ENCODE measurements around the gene ENG.

ENG gene

GRCh38 chr9:127794001-127794791 lies 60.3 kb downstream of the ENG start:
- no peak overlapping the region for H2AFZ ChIP-seq (ENCODE audit: low read depth, low read length)
- H3K9ac ChIP-seq (ENCODE audit: low read depth, low read length), result no peak overlapping the region
- H3K27ac ChIP-seq (ENCODE audit: low read length), result peak overlapping the region; percentile 56
- H3K4me3 ChIP-seq (ENCODE audit: low read depth in 1 of 2, low read length in 2 of 2), result no peak overlapping the region
- peaks cover 41% of the 10 kb centered on the region for H3K36me3 ChIP-seq (ENCODE audit: insufficient read depth, low read length)
- H3K9me3 ChIP-seq (ENCODE audit: insufficient read depth, low read length, severe bottlenecking), result no peaks in the 10 kb centered on the region
- peaks cover 57% of the 10 kb centered on the region for H3K4me1 ChIP-seq (ENCODE audit: insufficient read depth, low read length)
- no peaks in the 10 kb centered on the region for H3K27me3 ChIP-seq (ENCODE audit: insufficient read depth, low read length, poor library complexity)
- H3K4me2 ChIP-seq (ENCODE audit: insufficient read depth, low read length), result no peak overlapping the region
- H3K79me2 ChIP-seq (ENCODE audit: insufficient read depth, low read length), result peaks cover 16% of the 10 kb centered on the region
- DNase-seq (no peak), ATAC-seq (ENCODE audit: insufficient read depth, low read depth) (no peak)
- H4K20me1 ChIP-seq (ENCODE audit: insufficient read depth, low read length), result peaks cover 21% of the 10 kb centered on the region
- TF ChIP-seq EZH2 (IDR thresholded peaks at IDR 0.05; ENCODE audit: borderline replicate concordance, low read depth, low read length, severe bottlenecking), result no peak

GRCh38 chr9:127793093-127793708 lies 61.3 kb downstream of the ENG start:
- no peak for TF ChIP-seq EZH2 (IDR thresholded peaks at IDR 0.05; ENCODE audit: borderline replicate concordance, low read depth, low read length, severe bottlenecking)
- TF ChIP-seq CTCF (IDR thresholded peaks at IDR 0.05; ENCODE audit: borderline replicate concordance, extremely low read depth, low read length, poor library complexity, severe bottlenecking), result no peak
- ATAC-seq (ENCODE audit: insufficient read depth, low read depth), result no peak
- Histone ChIP-seq H3K9ac (ENCODE audit: low read depth, low read length) (no peak overlapping the region), H3K4me1 (ENCODE audit: insufficient read depth, low read length) (peaks cover 65% of the 10 kb centered on the region), H3K27me3 (ENCODE audit: insufficient read depth, low read length, poor library complexity) (no peaks in the 10 kb centered on the region), H3K4me3 (ENCODE audit: low read depth in 1 of 2, low read length in 2 of 2) (no peak overlapping the region), H3K27ac (ENCODE audit: low read length) (no peak overlapping the region), H3K79me2 (ENCODE audit: insufficient read depth, low read length) (peaks cover 26% of the 10 kb centered on the region), H3K9me3 (ENCODE audit: insufficient read depth, low read length, severe bottlenecking) (no peaks in the 10 kb centered on the region), H2AFZ (ENCODE audit: low read depth, low read length) (no peak overlapping the region), H3K36me3 (ENCODE audit: insufficient read depth, low read length) (peaks cover 51% of the 10 kb centered on the region), H4K20me1 (ENCODE audit: insufficient read depth, low read length) (peaks cover 31% of the 10 kb centered on the region), H3K4me2 (ENCODE audit: insufficient read depth, low read length) (no peak overlapping the region)
- DNase-seq, result no peak

- DNase-seq (no peak), ATAC-seq (ENCODE audit: insufficient read depth, low read depth) (no peak)
- no peak overlapping the region for H3K4me2 ChIP-seq (ENCODE audit: insufficient read depth, low read length)
- H2AFZ ChIP-seq (ENCODE audit: low read depth, low read length), result no peak overlapping the region
- peaks cover 58% of the 10 kb centered on the region for H3K36me3 ChIP-seq (ENCODE audit: insufficient read depth, low read length)
- peaks cover 33% of the 10 kb centered on the region for H3K79me2 ChIP-seq (ENCODE audit: insufficient read depth, low read length)
- no peak overlapping the region for H3K27ac ChIP-seq (ENCODE audit: low read length)
- no peak overlapping the region for H3K4me3 ChIP-seq (ENCODE audit: low read depth in 1 of 2, low read length in 2 of 2)
- H3K9ac ChIP-seq (ENCODE audit: low read depth, low read length), result no peak overlapping the region
- TF ChIP-seq EZH2 (IDR thresholded peaks at IDR 0.05; ENCODE audit: borderline replicate concordance, low read depth, low read length, severe bottlenecking) (no peak), CTCF (IDR thresholded peaks at IDR 0.05; ENCODE audit: borderline replicate concordance, extremely low read depth, low read length, poor library complexity, severe bottlenecking) (no peak)
- H3K4me1 ChIP-seq (ENCODE audit: insufficient read depth, low read length), result peaks cover 68% of the 10 kb centered on the region
- H3K27me3 ChIP-seq (ENCODE audit: insufficient read depth, low read length, poor library complexity), result no peaks in the 10 kb centered on the region
- H3K9me3 ChIP-seq (ENCODE audit: insufficient read depth, low read length, severe bottlenecking), result no peaks in the 10 kb centered on the region
- peaks cover 38% of the 10 kb centered on the region for H4K20me1 ChIP-seq (ENCODE audit: insufficient read depth, low read length)
These were observed 61.9 kb downstream of the ENG start for GRCh38 chr9:127792417-127793031.

DNA sequence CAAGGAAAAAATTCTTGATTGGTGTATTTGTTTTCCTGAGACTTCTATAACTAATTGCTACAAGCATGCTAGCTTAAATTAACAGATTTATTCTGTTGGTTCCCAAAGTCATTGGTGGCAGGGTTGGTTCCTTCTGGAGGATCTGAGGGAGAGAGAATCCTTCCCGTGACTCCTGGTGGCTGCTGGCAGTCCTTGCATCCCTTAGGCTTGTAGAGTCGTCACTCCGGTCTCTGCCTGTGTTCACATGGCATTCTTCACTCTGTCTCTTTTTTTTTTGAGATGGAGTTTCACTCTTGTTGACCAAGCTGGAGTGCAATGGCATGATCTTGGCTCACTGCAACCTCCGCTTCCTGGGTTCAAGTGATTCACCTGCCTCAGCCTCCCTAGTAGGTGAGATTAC lies 63.4 kb downstream of the ENG start:
- Histone ChIP-seq H3K9me3 (ENCODE audit: insufficient read depth, low read length, severe bottlenecking) (no peaks in the 10 kb centered on the region), H2AFZ (ENCODE audit: low read depth, low read length) (no peak overlapping the region), H3K79me2 (ENCODE audit: insufficient read depth, low read length) (peaks cover 47% of the 10 kb centered on the region), H3K36me3 (ENCODE audit: insufficient read depth, low read length) (peaks cover 71% of the 10 kb centered on the region), H3K9ac (ENCODE audit: low read depth, low read length) (no peak overlapping the region), H3K27me3 (ENCODE audit: insufficient read depth, low read length, poor library complexity) (no peaks in the 10 kb centered on the region), H4K20me1 (ENCODE audit: insufficient read depth, low read length) (peaks cover 51% of the 10 kb centered on the region), H3K4me2 (ENCODE audit: insufficient read depth, low read length) (no peak overlapping the region), H3K4me3 (ENCODE audit: low read depth in 1 of 2, low read length in 2 of 2) (no peak overlapping the region), H3K27ac (ENCODE audit: low read length) (no peak overlapping the region), H3K4me1 (ENCODE audit: insufficient read depth, low read length) (peaks cover 64% of the 10 kb centered on the region)
- no peak for TF ChIP-seq CTCF (IDR thresholded peaks at IDR 0.05; ENCODE audit: borderline replicate concordance, extremely low read depth, low read length, poor library complexity, severe bottlenecking)
- TF ChIP-seq EZH2 (IDR thresholded peaks at IDR 0.05; ENCODE audit: borderline replicate concordance, low read depth, low read length, severe bottlenecking), result no peak
- no peak for ATAC-seq (ENCODE audit: insufficient read depth, low read depth)
- no peak for DNase-seq

Measured in DND-41 (cell line).